ENCODE measurements around the gene ENPP3. TPM values are rescaled to one million over a fixed set of nuclear protein-coding genes. Genes with fewer than 3 reads are reported as not detected.

Gene ENPP3
- total and polyA plus RNA-seq, 7 donors = 0.14 to 5.9 (median 1.1) TPM

DNA sequence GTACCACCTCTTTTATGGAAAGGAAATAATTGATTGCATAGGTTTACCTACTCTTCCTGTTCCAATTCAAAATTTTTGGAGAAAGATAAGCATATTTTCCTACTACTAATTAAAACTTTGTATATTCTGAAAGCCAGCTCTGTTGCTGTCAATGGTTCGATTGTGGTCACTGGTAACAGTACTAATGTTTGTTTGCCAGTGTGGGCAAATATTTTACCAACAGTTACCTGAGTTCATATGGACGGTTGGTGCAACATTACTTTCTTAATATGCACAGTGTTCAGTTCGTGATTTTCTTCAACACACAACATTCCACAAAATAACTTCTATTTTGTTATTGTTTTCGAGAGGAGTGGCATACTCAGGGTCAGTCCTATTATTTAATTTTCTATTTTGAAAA is 90.8 kb downstream of the ENPP3 start:
- Histone ChIP-seq H3K9me3 (peaks cover 0 to 3% (median 0%) of the 10 kb centered on the region in 4 donors), H3K27ac (no peak overlapping the region), H3K27me3 (no peaks in the 10 kb centered on the region), H3K36me3 (no peaks in the 10 kb centered on the region), H3K4me1 (no peaks in the 10 kb centered on the region), H3K4me3 (no peak overlapping the region)
- no peak for DNase-seq
- intact Hi-C loops (cut with DNase I) = no loop called here
- TF ChIP-seq, protein P1, sequence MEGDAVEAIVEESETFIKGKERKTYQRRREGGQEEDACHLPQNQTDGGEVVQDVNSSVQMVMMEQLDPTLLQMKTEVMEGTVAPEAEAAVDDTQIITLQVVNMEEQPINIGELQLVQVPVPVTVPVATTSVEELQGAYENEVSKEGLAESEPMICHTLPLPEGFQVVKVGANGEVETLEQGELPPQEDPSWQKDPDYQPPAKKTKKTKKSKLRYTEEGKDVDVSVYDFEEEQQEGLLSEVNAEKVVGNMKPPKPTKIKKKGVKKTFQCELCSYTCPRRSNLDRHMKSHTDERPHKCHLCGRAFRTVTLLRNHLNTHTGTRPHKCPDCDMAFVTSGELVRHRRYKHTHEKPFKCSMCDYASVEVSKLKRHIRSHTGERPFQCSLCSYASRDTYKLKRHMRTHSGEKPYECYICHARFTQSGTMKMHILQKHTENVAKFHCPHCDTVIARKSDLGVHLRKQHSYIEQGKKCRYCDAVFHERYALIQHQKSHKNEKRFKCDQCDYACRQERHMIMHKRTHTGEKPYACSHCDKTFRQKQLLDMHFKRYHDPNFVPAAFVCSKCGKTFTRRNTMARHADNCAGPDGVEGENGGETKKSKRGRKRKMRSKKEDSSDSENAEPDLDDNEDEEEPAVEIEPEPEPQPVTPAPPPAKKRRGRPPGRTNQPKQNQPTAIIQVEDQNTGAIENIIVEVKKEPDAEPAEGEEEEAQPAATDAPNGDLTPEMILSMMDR (IDR thresholded peaks at IDR 0.05) = no peak
- TF ChIP-seq EP300 (IDR thresholded peaks at IDR 0.05) (no peak), POLR2A (IDR thresholded peaks at IDR 0.05) (no peak), POLR2AphosphoS5 (IDR thresholded peaks at IDR 0.05) (no peak)
- 81 to 83% methylated on average over 4 of the region's 4 CpGs for WGBS, 2 donors

DNA sequence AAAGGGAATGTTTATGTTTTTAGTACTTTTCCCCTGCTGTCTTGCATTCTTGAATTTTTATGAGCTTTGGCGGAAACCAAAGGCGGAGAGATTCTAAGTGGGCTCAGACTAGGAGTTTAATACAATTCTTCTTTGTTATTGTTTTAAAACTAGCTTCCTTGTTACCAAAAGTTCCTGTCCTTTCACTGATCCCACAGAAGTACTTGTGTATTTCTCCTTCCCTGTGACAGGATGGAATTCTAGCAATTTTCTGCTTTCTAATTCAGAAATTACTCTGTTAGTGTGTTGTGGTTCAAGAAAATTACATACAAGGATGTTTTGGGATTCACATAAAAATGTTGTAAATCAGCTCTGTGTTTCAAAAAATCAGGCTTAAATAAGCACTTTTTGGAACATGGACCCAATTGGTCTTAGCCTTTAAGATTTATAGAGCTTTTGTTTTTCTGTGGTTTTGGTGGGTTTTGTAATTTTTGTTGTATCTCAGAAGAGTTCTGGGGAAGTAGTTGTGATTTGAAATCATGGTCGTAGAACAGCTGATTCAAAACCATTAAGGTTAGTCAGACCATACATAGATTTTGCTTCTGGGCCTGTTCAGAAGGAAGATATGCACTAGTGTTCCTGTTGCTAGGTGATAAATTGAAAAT is 91.3 kb downstream of the ENPP3 start:
- H3K27ac ChIP-seq = no peak overlapping the region
- no peak for DNase-seq

DNA sequence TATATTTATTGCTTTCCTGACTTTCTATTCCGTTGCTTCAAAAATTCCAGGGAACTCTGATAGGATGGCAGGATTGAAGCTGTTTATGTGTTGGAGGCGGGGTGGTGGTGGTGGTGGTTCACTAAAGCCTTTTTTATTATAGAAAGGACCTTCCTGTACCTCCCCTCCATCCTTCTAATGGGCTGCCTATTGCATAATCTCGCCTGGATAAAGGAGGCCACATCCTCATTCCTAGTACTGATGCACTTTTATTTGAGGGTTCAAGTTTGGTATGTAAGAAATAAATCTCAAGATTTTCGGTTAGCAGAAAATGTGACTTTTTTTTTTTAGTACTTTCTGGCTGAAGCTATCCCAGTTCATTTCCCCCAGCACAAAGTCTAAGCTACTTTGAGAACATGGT is 92.4 kb downstream of the ENPP3 start:
- intact Hi-C loops (cut with DNase I) = no loop called here
- H3K36me3 ChIP-seq = no peaks in the 10 kb centered on the region
- H3K9me3 ChIP-seq = peaks cover 0 to 3% (median 0%) of the 10 kb centered on the region in 4 donors
- no peaks in the 10 kb centered on the region for H3K27me3 ChIP-seq
- no peak for TF ChIP-seq POLR2A (IDR thresholded peaks at IDR 0.05)
- TF ChIP-seq, protein P1 (IDR thresholded peaks at IDR 0.05) = no peak
- TF ChIP-seq POLR2AphosphoS5 (IDR thresholded peaks at IDR 0.05) = no peak
- no peak for TF ChIP-seq EP300 (IDR thresholded peaks at IDR 0.05)
- 72 to 73% methylated on average over 4 of the region's 4 CpGs for WGBS, 2 donors
- no peak overlapping the region for H3K4me3 ChIP-seq
- no peaks in the 10 kb centered on the region for H3K4me1 ChIP-seq
- DNase-seq = no peak
- no peak overlapping the region for H3K27ac ChIP-seq

More for the DNA sequence above, 91.3 kb downstream of the ENPP3 start:
- TF ChIP-seq POLR2AphosphoS5 (IDR thresholded peaks at IDR 0.05) = no peak
- TF ChIP-seq EP300 (IDR thresholded peaks at IDR 0.05) = no peak
- TF ChIP-seq, protein P1 (IDR thresholded peaks at IDR 0.05) = no peak
- no peak for TF ChIP-seq POLR2A (IDR thresholded peaks at IDR 0.05)
- WGBS, 2 donors = 75 to 83% methylated on average over 3 of the region's 3 CpGs
- H3K36me3 ChIP-seq = no peaks in the 10 kb centered on the region
- intact Hi-C loops (cut with DNase I) = no loop called here
- no peaks in the 10 kb centered on the region for H3K27me3 ChIP-seq
- peaks cover 0 to 3% (median 0%) of the 10 kb centered on the region in 4 donors for H3K9me3 ChIP-seq
- no peak overlapping the region for H3K4me3 ChIP-seq
- no peaks in the 10 kb centered on the region for H3K4me1 ChIP-seq

DNA sequence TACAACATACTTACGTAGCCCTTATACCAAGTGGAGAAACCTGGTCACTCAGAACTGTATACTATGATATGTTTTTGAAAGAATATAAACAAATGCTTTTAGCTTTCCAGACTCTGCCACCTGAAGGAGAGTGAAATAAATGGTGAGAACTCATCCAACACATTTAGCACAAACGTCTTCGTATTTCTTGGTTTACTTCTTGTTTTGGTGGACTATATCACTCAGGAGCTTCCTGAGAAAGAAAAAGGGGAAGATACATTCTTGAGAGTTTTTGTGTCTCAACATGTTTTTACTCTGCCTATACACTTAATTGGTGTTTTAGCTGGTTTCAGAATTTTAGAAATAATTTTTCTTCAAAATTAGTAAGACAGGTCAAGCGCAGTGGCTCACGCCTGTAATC is 93.2 kb downstream of the ENPP3 start:
- H3K36me3 ChIP-seq = no peaks in the 10 kb centered on the region
- TF ChIP-seq POLR2AphosphoS5 (IDR thresholded peaks at IDR 0.05) = no peak
- no peak for TF ChIP-seq POLR2A (IDR thresholded peaks at IDR 0.05)
- TF ChIP-seq, protein P1 (IDR thresholded peaks at IDR 0.05) = no peak
- TF ChIP-seq EP300 (IDR thresholded peaks at IDR 0.05) = no peak
- H3K9me3 ChIP-seq = peaks cover 0 to 3% (median 0%) of the 10 kb centered on the region in 4 donors
- no peaks in the 10 kb centered on the region for H3K4me1 ChIP-seq
- no peak overlapping the region for H3K4me3 ChIP-seq
- no peak overlapping the region for H3K27ac ChIP-seq
- intact Hi-C loops (cut with DNase I) = no loop called here
- WGBS, 2 donors = 71 to 79% methylated on average over 5 of the region's 5 CpGs
- DNase-seq = no peak
- no peaks in the 10 kb centered on the region for H3K27me3 ChIP-seq

DNA sequence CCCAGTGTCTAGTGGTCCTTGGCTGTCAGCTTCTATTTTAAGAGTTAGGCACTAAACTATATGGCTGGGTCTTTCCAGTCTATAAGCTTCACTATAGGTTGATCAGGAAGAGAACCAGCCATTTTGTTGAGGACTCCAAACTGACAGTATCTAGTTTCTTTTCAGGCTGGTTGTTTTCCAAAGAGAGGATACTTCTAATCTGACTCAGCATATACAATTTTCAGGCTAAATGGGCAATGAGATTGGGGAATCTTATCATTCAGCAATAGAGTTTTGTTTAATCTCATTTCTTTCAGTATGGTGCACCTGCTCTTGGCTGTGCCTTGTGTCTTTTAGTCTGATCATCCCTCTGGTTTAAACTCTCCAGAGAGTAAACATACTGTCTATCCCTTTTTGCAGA is 94.1 kb downstream of the ENPP3 start:
- Histone ChIP-seq H3K9me3 (peaks cover 0 to 3% (median 0%) of the 10 kb centered on the region in 4 donors), H3K36me3 (no peaks in the 10 kb centered on the region), H3K27me3 (no peaks in the 10 kb centered on the region), H3K27ac (no peak overlapping the region), H3K4me1 (no peaks in the 10 kb centered on the region), H3K4me3 (no peak overlapping the region)
- TF ChIP-seq EP300 (IDR thresholded peaks at IDR 0.05) (no peak), POLR2AphosphoS5 (IDR thresholded peaks at IDR 0.05) (no peak), POLR2A (IDR thresholded peaks at IDR 0.05) (no peak)
- TF ChIP-seq, protein P1 (IDR thresholded peaks at IDR 0.05) = no peak
- intact Hi-C loops (cut with DNase I) = no loop called here
- no peak for DNase-seq

All from sigmoid colon (tissue), 7 donors.